Gastrocnemius medialis (tissue), 4 donors: ENCODE data around the gene SELENOS. TPM values are rescaled to one million over a fixed set of nuclear protein-coding genes. Genes with fewer than 3 reads are reported as not detected.

Source experiments
- ATAC-seq, 2 donors: fragments of 150-250 bp; one replicate each; pipeline ENCODE4 v1.9.1; 2016
- DNase-seq, 2 donors: peaks; one replicate each; pipeline ENCODE4 v3.0.0-alpha.2; 2019
- H3K27ac ChIP-seq, 4 donors: fragments of 200-600 bp; sonication (generic); 1 replicate in 1 of 4; 2 replicates in 3 of 4; pipeline ENCODE4 v1.5.1; 2016 to 2018; ENCODE audit warnings: mild to moderate bottlenecking in 2 of 4, moderate library complexity in 1 of 4
- H3K27me3 ChIP-seq, 3 donors: fragments of 200-600 bp; sonication (generic) in 2 of 3; 1 replicate in 1 of 3; 2 replicates in 2 of 3; pipeline versions ENCODE4 v1.5.1 to v1.6.0; 2016 to 2019; ENCODE audit warnings: mild to moderate bottlenecking in 1 of 3, moderate library complexity in 1 of 3
- H3K36me3 ChIP-seq, 2 donors: fragments of 200-600 bp; sonication (generic) in 1 of 2; one replicate each; pipeline ENCODE4 v1.5.1; 2017 to 2018
- H3K4me1 ChIP-seq, 2 donors: fragments of 200-600 bp; sonication (generic) in 1 of 2; one replicate each; pipeline ENCODE4 v1.5.1; 2016 to 2017; ENCODE audit warnings: mild to moderate bottlenecking in 2 of 2
- H3K4me3 ChIP-seq, 4 donors: fragments of 200-600 bp; sonication (generic) in 3 of 4; 1 replicate in 1 of 4; 2 replicates in 3 of 4; pipeline ENCODE4 v1.5.1; 2016 to 2019; ENCODE audit warnings: mild to moderate bottlenecking in 2 of 4
- H3K9me3 ChIP-seq, 3 donors: fragments of 200-600 bp; sonication (generic) in 2 of 3; 1 replicate in 1 of 3; 2 replicates in 2 of 3; pipeline ENCODE4 v1.5.1; 2016 to 2019
- POLR2A ChIP-seq, 2 donors: fragments of 450-650 bp; IDR thresholded peaks; one replicate each; pipeline ENCODE4 v1.6.1; 2017; ENCODE audit warnings: antibody characterized with exemption in 2 of 2, mild to moderate bottlenecking in 2 of 2, moderate library complexity in 2 of 2
- in situ Hi-C, 4 donors: fragments of 200-750 bp; cut with MboI; loops; one replicate each; pipeline versions ENCODE4 v1.15.0 to v1.8.0; 2017; ENCODE audit warnings: low sequenced_read_pairs in 4 of 4
- intact Hi-C: fragments of 100-400 bp; cut with DNase I; formaldehyde crosslinking; loops from one replicate; pipeline ENCODE4 v1.15.1; 2023; ENCODE audit warnings: low total_unique reads
- total RNA-seq, 4 donors: library from RNA; depleted of rRNA; stranded (reverse); fragments of >200 nt; gene quantifications; one replicate each; pipeline versions ENCODE4 v1.1.0 to v1.2.3, GENCODE V29; 2016
- TF ChIP-seq, protein P1 (sequence below), 5 experiments: fragments of 450-650 bp in 3 of 5; fragments of 200-600 bp in 2 of 5; sonication (generic) in 2 of 5; IDR thresholded peaks in 4 of 5; conservative IDR thresholded peaks in 1 of 5; 1 replicate in 4 of 5; 2 replicates in 1 of 5; pipeline ENCODE4 v1.5.1; 2016 to 2019; ENCODE audit warnings: antibody characterized with exemption in 5 of 5, mild to moderate bottlenecking in 3 of 5, moderate library complexity in 3 of 5

SELENOS gene
- total RNA-seq, 4 donors from 2014 or later, result 74.9 to 106 (median 89.1) TPM

DNA sequence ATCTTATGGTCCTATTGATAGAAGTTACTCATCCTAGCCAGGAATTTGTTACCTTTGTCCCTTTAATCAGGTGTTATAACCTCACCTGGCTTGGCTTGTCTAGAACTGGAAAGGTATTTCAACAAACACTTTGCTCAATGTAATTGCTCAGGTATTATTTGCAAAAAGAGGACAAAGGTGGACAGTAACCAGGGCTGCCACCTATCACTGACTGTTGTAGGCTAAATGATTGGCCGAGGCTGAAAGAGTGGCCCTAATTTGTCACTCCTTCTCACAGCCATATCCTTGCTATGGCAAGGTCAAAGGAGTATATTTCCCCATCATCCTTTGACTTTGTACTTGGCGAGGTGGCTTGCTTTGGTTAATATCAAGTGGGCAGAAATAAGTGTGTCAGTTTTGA lies 2.7 kb upstream of the SELENOS start:
- DNase-seq, result no peak
- Histone ChIP-seq H3K36me3 (peaks cover 2 to 69% of the 10 kb centered on the region in 2 donors), H3K27ac (no peak overlapping the region), H3K4me3 (no peak overlapping the region), H3K4me1 (peaks cover 16 to 23% of the 10 kb centered on the region in 2 donors), H3K27me3 (no peaks in the 10 kb centered on the region), H3K9me3 (no peaks in the 10 kb centered on the region)
- intact Hi-C loops (no loop called here), in situ Hi-C loops (no loop called here)
- no peak for ATAC-seq
- TF ChIP-seq, protein P1, sequence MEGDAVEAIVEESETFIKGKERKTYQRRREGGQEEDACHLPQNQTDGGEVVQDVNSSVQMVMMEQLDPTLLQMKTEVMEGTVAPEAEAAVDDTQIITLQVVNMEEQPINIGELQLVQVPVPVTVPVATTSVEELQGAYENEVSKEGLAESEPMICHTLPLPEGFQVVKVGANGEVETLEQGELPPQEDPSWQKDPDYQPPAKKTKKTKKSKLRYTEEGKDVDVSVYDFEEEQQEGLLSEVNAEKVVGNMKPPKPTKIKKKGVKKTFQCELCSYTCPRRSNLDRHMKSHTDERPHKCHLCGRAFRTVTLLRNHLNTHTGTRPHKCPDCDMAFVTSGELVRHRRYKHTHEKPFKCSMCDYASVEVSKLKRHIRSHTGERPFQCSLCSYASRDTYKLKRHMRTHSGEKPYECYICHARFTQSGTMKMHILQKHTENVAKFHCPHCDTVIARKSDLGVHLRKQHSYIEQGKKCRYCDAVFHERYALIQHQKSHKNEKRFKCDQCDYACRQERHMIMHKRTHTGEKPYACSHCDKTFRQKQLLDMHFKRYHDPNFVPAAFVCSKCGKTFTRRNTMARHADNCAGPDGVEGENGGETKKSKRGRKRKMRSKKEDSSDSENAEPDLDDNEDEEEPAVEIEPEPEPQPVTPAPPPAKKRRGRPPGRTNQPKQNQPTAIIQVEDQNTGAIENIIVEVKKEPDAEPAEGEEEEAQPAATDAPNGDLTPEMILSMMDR (IDR thresholded peaks at IDR 0.05 in 4 of 5, conservative IDR thresholded peaks at IDR 0.05 in 1 of 5), result no peak
- TF ChIP-seq POLR2A (IDR thresholded peaks at IDR 0.05), result no peak

DNA sequence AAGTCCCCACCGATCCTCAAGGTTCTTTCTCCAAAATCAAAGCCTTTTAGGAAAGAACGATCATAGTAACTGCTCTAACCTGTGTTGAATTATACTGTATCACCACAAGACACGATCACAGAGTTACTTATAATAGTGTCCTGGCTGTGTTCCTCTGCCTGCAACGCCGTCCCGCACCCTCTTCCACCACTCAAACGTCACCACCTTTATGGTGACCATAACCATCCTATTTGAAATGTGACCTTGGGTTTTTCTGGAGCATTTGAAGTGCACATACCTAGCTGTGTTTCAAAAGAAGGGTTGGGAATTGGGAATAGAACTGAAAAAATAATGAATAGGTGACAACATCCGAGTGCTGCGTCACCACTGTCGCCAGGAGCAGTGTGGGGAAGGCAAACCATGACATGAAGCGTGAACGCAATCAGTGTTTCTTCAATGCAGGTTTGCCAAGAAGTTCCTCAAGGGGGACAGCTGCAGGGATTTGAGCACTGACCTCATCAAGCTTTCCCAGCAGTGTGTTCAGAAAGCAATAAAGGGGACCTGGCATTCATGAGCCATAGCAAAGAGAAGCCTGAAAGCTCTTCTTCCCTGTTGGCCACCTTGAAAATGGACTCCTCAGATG lies 769 bp upstream of the SELENOS start:
- H3K4me1 ChIP-seq, result peaks cover 26 to 40% of the 10 kb centered on the region in 2 donors
- TF ChIP-seq, protein P1 (IDR thresholded peaks at IDR 0.05 in 4 of 5, conservative IDR thresholded peaks at IDR 0.05 in 1 of 5), result no peak
- no peak for TF ChIP-seq POLR2A (IDR thresholded peaks at IDR 0.05)
- intact Hi-C loops, result loop anchor here (1.0 to 5.0 kb wide), 4 partner anchors 17 to 676 kb away; partner anchors contain the start of genes ASB7, LINS1, SNRPA1 and TM2D3
- ATAC-seq, result peak in 1 of 2 donors; percentile 3
- peak in 1 of 2 donors; percentile 37 for DNase-seq
- H3K27ac ChIP-seq, result peak overlapping the region; percentile 90 to 98 (median 94)
- peak overlapping the region; percentile 77 to 88 (median 83) for H3K4me3 ChIP-seq
- in situ Hi-C loops, result no loop called here
- H3K27me3 ChIP-seq, result no peaks in the 10 kb centered on the region
- peaks cover 4 to 69% of the 10 kb centered on the region in 2 donors for H3K36me3 ChIP-seq
- H3K9me3 ChIP-seq, result no peaks in the 10 kb centered on the region

- peak overlapping the region; percentile 77 to 88 (median 83) for H3K4me3 ChIP-seq
- peak overlapping the region; percentile 90 to 98 (median 94) for H3K27ac ChIP-seq
- peaks cover 4 to 69% of the 10 kb centered on the region in 2 donors for H3K36me3 ChIP-seq
- in situ Hi-C loops (no loop called here), intact Hi-C loops (loop anchor here (1.0 to 5.0 kb wide), 4 partner anchors 19 to 674 kb away; partner anchors contain the start of genes ASB7, LINS1, SNRPA1 and TM2D3)
- H3K27me3 ChIP-seq, result no peaks in the 10 kb centered on the region
- ATAC-seq (no peak), DNase-seq (no peak)
- no peaks in the 10 kb centered on the region for H3K9me3 ChIP-seq
- peaks cover 33 to 53% of the 10 kb centered on the region in 2 donors for H3K4me1 ChIP-seq
- no peak for TF ChIP-seq POLR2A (IDR thresholded peaks at IDR 0.05)
- TF ChIP-seq, protein P1 (IDR thresholded peaks at IDR 0.05 in 4 of 5, conservative IDR thresholded peaks at IDR 0.05 in 1 of 5), result peak in 2 of 5 experiments; percentile 16 to 20
Measured at GRCh38 chr15:101276501-101277037, 716 bp downstream of the SELENOS start.

DNA sequence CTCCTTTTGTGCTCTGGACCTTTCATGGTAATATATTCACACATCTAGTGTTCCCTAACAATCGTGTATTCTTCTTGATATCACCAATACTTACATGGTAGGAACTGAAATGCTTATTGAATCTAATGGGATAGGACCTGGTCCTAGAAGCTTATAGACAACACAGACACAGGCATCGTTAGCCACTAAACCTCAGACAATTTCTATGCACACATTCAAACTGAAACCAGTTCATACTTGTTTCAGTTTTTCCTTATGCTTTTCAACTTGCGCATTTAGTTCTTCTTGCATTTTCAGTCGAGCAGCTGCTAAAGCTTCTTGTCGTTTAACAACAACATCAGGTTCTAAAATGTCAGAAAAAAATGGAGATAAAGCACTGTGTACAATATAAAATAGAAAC lies 2.3 kb downstream of the SELENOS start:
- in situ Hi-C loops (no loop called here), intact Hi-C loops (loop anchor here (5.0 kb wide), 1 partner anchor 177 kb away; no protein-coding TSS in a partner anchor)
- Histone ChIP-seq H3K27ac (peak overlapping the region in 3 of 4 donors; percentile 18 to 98 (median 97)), H3K4me3 (no peak overlapping the region), H3K9me3 (no peaks in the 10 kb centered on the region), H3K36me3 (peaks cover 2 to 66% of the 10 kb centered on the region in 2 donors), H3K27me3 (no peaks in the 10 kb centered on the region), H3K4me1 (peaks cover 33 to 53% of the 10 kb centered on the region in 2 donors)
- TF ChIP-seq POLR2A (IDR thresholded peaks at IDR 0.05), result no peak
- TF ChIP-seq, protein P1 (IDR thresholded peaks at IDR 0.05 in 4 of 5, conservative IDR thresholded peaks at IDR 0.05 in 1 of 5), result no peak
- DNase-seq (no peak), ATAC-seq (no peak)
